HG02884 (cell line): ENCODE data around the gene RWDD2A.
"Not testable (repeated sequence)": the region's sequence is repeated elsewhere in the genome, so short reads cannot be mapped to it uniquely, and the experiment has no call there.

Experiments used
- ATAC-seq: cut with Tn5 transposase; IDR thresholded peaks from one replicate; pipeline ENCODE4 v1.9.1; 2021; ENCODE audit warnings: mild to moderate bottlenecking, moderate library complexity; ENCODE audit not compliant: unreplicated experiment

The RWDD2A gene

GRCh38 chr6:83192871-83193746 is at the start of gene RWDD2A, which contains the start of gene PGM3:
TSS of gene RWDD2A (plus strand) at chr6:83193357. CDS start at chr6:83194452, 1,095 bp downstream.
TSS of gene PGM3 (minus strand) at chr6:83193265. CDS start at chr6:83191012, 2,253 bp downstream.
- ATAC-seq, result peak; percentile 94

GRCh38 chr6:83151114-83151513 is 42.0 kb upstream of the RWDD2A start:
- ATAC-seq, result no peak

GRCh38 chr6:83152913-83153312 is 40.2 kb upstream of the RWDD2A start:
- no peak for ATAC-seq

GRCh38 chr6:83153883-83154521 is 39.2 kb upstream of the RWDD2A start:
- no peak for ATAC-seq

- no peak for ATAC-seq
Measured at GRCh38 chr6:83155794-83156193, 37.4 kb upstream of the RWDD2A start.

- no peak for ATAC-seq
Measured at GRCh38 chr6:83160167-83160566, 33.0 kb upstream of the RWDD2A start.

GRCh38 chr6:83167726-83168278 is 25.4 kb upstream of the RWDD2A start:
- ATAC-seq, result no peak

GRCh38 chr6:83168556-83168955 is 24.6 kb upstream of the RWDD2A start:
- no peak for ATAC-seq

- no peak for ATAC-seq
Measured at GRCh38 chr6:83169106-83169505, 24.1 kb upstream of the RWDD2A start.

- no peak for ATAC-seq
Measured at GRCh38 chr6:83169511-83169910, 23.6 kb upstream of the RWDD2A start.

- ATAC-seq, result no peak
Measured at GRCh38 chr6:83176246-83176645, 16.9 kb upstream of the RWDD2A start.

- no peak for ATAC-seq
Measured at GRCh38 chr6:83180426-83180950, 12.7 kb upstream of the RWDD2A start.

GRCh38 chr6:83182114-83182513 is 11.0 kb upstream of the RWDD2A start:
- no peak for ATAC-seq

GRCh38 chr6:83183082-83183828 is 9.9 kb upstream of the RWDD2A start:
- ATAC-seq, result no peak

GRCh38 chr6:83185096-83185495 is 8.1 kb upstream of the RWDD2A start:
- ATAC-seq, result no peak

GRCh38 chr6:83188501-83188900 is 4.7 kb upstream of the RWDD2A start:
- ATAC-seq, result no peak

GRCh38 chr6:83190626-83191025 is 2.5 kb upstream of the RWDD2A start:
- no peak for ATAC-seq

- not testable (repeated sequence) for ATAC-seq
Measured at GRCh38 chr6:83191974-83192373, 1.2 kb upstream of the RWDD2A start.

GRCh38 chr6:83192456-83192855 is 701 bp upstream of the RWDD2A start:
- peak; percentile 2 for ATAC-seq

- peak; percentile 19 for ATAC-seq
Measured at GRCh38 chr6:83193747-83194566, 800 bp downstream of the RWDD2A start.
